ENCODE data around the gene TPH2.

DNA sequence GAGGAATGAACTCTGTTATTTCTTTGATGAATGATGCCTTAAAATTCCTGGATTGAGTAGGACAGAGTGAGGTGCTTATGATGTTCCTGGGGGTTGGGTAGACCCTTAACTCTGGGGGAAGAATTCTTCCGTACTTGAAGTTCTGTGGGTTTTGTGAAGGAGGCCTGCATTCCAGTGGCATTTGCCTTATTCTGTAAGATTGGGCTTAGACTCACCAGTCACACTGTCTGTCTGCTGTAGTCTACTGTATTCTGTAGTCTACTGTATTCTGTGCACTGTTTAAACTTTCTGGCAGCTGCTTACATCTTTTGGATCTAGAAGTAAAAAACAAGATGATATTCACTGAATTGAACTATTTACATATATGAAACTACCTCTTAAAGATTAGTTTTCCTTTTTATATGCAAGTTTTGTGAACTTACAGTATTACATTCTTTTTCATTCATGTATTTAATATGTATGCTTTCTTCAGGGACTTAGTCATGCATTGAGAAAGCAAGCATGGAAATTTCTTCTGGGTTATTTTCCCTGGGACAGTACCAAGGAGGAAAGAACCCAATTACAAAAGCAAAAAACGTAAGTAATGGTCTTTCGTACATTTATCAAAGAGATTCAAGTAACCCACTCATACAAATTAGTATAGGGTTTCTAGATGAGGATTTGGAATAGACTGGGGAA is 42.3 kb upstream of the TPH2 start:
- no peak for TF ChIP-seq EZH2 (IDR thresholded peaks at IDR 0.05; ENCODE audit: insufficient read depth, poor library complexity, severe bottlenecking)
- no peak for TF ChIP-seq EZH2phosphoT487 (IDR thresholded peaks at IDR 0.05; ENCODE audit: insufficient read depth, low read depth)
